HG03469 (cell line): Measurements from ENCODE around the gene WDPCP.
"Not testable (repeated sequence)": the region's sequence is repeated elsewhere in the genome, so short reads cannot be mapped to it uniquely, and the experiment has no call there.

ENCODE experiments used
- ATAC-seq: cut with Tn5 transposase; IDR thresholded peaks from one replicate; pipeline ENCODE4 v1.9.1; 2021; ENCODE audit warnings: mild to moderate bottlenecking, moderate library complexity, moderate number of reproducible peaks; ENCODE audit not compliant: unreplicated experiment

The WDPCP gene

DNA sequence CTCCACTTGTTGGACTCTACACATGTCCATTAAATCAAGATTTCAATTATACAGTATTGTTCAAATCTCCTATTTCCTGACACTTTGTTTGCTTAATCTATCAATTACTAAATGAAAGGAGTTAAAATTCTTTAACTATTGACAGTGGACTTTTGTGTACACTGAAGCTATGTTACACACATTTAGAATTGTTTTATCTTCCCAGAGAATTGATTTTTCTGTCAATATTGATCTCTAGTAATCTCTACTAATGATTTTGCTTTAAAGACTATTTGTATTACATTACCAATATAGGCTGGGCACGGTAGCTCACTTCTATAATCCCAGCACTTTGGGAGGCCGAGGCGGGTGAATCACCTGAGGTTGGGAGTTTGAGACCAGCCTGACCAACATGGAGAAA is 215.7 kb downstream of the WDPCP start:
- ATAC-seq, result no peak

DNA sequence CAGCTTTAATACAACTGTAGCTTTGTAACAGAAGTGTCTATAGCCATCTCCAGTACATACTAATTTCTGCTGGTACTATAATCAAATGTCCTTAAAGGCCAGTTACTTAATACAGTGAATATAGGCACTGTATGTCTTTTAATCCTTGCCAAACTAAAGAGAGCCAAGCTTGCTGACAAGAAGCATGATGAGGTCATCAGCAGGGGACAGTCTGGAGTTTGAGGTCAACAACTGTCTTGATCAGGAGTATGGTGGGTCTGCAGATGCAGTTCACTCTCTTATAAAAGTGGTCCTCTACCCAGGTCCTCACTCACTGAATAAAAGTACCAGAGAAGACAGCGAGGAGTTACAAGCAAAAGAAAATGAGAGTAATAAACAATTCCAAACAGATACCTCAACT is 219.1 kb downstream of the WDPCP start:
- no peak for ATAC-seq

DNA sequence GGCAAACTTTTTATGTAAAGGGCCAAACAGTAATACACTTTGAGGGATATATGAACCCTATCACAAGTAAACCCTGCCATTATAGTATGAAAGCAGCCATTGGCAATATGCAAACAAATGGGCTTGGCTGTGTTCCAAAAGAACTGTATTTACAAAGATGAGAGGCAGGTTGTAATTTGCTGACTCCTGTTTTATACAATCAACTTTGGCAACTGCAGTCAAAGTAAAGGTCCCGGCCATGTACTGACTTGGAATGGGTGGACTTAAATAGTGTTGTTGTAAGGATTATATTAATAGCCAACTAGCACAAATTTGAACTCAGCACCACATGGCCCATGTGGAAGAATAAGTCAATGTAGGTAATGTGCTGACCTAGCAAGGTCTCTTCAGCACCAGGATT is 223.4 kb downstream of the WDPCP start:
- ATAC-seq, result no peak

DNA sequence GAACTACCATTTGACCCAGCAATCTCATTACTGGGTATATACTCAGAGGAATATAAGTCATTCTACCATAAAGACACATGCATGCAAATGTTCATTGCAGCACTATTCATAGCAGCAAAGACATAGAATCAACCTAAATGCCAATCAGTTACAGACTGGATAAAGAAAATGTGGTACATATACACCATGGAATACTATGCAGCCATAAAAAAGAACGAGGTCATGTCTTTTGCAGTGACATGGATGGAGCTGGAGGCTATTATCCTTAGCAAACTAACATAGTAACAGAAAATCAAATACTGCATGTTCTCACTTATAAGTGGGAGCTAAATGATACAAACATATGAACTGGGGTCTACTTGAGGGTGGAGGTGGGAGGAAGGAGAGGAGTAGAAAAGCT is 230.6 kb downstream of the WDPCP start:
- not testable (repeated sequence) for ATAC-seq

DNA sequence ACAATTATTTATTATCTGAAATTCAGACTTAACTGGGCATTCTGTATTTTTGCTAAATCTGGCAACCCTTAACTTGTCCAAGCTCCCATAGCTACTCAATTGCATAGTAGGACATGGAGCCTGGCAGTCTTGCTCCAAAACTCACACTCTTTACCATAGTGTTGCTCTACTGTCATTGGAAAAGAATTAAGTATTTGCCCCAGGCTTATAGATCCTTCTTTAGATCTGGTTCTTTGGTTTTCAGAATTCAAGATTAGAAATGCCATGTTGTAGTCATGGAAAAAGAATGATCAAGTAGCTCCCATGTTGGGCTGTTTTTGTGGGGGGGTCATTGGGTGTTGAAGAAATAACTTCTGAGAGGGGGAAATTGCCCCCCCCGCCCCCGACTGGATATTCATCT is 240.9 kb downstream of the WDPCP start:
- no peak for ATAC-seq

DNA sequence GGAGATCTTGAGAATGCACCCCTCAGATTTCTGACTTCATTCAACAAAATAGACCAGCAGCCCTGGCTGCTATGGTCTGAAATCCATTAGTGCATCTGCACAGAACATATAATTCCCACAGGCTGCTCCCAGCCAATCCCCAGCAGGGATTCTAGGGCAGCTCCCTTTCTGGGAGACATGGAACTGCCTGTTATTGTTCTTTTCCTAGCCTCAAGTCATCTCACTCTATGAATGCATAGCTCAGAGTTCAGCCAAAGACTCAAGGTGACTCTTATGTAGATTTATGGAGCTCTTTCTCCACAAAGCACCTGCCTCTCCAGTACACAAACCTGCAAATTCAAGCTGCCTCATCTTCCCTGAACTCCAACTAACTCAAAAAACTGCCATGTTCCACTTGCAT is 241.9 kb downstream of the WDPCP start:
- no peak for ATAC-seq

DNA sequence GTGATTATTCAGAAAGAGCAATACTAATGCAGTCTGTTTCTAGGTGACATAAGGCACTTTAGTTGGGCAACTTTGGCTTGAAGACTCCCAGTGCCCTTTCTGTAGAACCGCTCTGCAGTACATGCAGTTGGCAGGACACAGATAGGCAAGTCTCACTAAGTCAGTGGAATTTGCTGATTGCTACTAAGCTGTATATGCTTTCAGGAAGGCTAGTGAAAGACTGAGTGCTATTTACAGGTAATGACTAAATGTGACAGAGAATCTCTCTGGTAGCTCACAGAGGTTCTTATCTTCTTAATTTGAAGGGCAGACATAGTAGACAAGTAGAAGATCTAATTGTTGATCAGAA is 243.0 kb downstream of the WDPCP start:
- ATAC-seq, result no peak

DNA sequence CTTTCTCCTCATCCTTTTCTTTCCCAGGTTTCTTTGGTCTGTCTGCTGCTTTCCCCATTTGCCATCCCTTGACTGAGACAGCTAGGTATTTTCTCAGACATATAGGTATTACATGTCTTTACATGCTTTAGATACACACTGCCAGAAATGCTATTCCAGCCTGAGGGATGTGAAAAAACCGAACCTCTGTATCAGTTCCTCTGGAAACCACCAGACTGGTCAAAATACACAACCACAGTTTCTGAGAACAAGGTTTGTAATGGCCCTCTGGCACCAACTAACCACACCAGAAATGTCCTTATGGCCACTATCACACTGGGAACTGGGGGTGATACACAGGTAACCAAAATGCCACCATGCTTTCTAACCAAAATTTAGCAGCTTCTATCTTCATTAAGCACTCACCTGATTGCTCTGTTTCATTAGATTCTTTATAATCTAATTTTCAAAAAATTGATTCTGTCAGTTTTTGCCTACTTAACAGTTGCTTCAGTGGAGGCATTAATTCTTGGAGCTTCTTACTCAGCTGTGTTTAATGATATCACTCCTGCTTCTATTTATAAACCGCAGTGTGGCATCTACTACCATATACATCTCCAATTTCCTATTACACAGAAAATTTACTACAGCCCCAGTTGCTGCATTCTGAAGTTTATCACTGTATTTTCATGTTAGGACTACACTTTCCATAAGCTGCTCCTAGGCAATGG is 243.5 kb downstream of the WDPCP start:
- no peak for ATAC-seq

DNA sequence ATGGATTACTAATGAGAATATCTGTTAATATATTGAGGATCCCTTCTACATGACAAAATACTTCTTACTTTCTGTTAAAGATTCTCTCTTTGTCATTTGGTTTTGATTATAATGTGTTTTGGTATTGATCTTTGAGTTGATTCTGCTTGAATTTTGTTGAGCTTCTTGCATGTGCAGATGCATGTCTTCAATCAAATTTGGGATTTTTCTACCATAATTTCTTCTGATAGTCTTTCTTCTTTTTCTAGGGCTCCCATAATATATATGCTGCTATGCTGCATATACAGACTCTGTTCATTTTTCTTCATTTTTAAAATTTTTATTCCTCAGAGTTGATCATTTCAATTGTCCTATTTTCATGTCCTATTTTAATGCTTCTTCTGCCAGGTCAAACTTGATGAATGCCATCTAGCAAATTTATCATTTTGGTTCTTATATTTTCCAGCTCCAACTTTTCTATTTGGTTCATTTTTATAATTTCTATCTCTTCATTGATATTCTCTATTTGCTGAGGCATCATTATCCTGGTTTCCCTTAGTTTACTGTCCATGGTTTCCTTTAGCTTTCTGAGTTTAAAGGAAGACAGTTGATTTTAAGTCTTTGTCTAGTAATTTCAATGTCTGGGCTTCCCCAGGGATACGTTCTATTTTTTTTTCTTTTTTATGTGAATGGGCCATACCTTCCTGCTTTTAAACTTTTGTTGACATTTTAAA is 244.7 kb downstream of the WDPCP start:
- ATAC-seq, result no peak

DNA sequence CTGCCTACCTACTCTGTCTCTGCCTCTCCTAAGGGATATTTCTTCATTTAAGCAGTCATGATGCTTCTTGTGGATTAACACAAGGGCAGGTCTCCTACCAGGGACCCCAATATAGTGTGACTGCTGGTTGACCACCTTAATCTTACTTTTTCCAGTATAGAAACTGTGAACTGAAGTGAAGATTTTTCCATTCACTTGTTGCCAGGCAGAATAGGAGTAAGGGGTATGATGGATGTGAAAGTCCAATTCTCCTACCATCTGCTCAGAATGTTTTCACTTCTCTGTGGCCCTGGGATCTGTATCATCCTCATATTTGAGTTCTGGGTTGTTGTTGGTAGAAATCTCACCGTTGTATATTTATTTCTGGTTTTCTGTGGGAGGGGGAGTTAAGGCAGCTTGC is 247.8 kb downstream of the WDPCP start:
- no peak for ATAC-seq

DNA sequence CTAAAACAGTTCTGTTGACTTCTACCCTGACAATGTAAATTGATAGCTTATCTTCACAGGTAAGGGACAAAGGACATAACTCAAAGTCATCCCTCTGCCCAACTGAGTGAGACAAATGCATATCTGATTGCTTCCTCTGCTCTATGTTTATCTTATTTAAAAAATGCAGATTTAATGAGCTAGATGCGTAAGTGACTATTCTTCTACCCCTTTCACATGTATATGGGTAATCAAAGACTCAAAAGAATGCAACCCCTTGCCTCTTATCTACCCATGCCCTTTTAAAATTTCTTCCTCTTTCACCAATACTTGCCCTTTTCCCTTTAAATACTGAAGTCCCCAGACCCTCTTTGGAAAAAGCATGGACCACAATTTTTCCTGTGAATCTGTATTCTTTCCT is 253.4 kb downstream of the WDPCP start:
- no peak for ATAC-seq

DNA sequence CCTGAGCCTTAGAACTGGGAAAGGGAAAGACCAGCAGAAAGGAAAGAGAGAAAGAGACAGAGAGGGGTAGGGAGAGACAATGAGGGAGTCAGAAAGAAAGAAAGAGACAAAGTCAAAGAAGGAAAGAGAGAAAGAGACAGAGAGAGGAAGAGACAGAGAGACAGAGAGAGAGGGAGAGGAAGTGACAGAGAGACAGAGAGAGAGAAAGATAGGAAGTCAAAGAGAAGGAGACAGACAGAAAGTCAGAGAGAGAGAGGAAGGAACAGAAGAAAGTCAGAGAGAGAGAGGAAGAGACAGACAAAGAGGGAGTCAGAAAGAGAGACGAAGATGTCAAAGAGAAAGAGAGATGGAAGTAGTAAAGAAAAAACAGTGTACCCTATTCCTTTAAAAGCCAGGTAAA is 261.8 kb downstream of the WDPCP start:
- no peak for ATAC-seq

DNA sequence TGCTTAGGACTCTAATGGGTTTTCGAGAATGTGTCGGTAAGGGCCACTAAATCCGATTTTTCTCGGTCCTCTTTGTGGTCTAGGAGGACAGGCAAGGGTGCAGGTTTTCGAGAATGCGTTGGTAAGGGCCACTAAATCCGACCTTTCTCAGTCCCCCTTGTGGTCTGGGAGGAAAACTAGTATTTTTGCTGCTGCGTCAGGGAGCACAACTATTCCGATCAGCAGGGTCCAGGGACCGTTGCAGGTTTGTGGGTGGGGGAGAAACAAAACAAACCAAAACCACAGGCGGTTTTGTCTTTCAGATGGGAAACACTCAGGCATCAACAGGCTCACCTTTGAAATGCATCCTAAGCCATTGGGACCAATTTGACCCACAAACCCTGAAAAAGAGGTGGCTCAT is 264.6 kb downstream of the WDPCP start:
- not testable (repeated sequence) for ATAC-seq

DNA sequence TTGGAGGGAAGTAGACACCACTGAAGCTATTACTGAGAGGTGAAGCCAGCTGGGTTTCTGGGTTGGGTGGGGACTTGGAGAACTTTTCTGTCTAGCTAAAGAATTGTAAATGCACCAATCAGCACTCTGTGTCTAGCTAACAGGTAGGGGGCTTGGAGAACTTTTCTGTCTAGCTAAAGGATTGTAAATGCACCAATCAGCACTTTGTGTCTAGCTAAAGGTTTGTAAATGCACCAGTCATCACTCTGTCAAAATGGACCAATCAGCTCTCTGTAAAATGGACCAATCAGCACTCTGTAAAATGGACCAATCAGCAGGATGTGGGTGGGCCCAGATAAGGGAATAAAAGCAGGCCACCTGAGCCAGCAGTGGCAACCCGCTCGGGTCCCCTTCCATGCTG is 266.3 kb downstream of the WDPCP start:
- not testable (repeated sequence) for ATAC-seq

DNA sequence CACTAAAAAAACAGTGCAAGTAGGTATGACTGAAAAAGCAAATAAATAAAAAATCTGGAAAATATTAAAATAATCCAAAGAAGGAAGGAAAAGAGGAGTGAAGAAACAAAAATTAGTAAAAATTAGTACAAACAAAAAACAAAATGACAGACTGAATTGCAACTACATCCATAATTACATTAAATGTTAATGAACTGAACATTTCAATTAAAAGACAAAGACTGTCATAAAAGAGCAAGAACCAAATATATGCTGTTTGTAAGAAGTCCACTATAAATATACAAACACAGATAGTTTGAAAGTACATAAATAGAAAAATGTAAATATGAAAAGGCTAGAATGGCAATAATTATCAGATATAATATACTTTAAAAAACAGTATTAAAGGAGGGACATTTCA is 267.6 kb downstream of the WDPCP start:
- no peak for ATAC-seq

DNA sequence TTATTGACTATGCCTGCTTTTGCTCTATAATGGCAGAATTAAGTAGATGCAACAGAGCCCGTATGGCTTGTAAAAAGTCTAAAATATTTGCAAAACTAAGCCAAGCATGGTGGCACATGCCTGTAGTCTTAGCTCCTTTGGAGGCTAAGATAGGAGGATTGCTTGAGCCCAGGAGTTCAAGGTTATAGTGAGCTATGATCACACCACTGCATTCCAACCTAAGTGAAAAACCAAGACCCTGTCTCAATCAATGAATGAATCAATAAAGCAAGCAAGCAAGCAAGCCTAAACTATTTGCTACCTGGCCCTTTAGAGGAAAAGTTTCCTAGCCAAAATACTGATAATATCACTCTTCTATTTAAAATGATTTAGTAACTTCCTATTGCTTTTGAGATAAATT is 277.7 kb downstream of the WDPCP start:
- no peak for ATAC-seq

DNA sequence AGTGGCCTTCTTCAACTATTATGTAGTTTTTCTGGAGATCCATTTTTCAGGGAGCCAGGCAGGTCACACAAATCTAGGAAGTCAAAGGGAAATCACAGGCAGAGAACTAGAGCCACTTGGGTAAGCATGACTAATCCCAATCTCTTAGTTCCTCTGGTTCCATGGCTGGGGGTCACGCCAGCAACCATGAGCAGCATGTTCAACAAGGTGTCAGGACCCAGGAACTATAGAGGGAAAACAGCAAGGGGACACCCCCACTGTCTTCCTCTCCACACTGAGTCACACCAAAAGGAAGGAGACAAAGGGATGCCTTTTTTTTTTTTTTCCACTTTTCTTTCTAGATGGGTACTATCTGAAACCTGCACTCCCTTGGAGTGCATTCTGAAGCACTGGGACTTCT is 286.8 kb downstream of the WDPCP start:
- ATAC-seq, result no peak

DNA sequence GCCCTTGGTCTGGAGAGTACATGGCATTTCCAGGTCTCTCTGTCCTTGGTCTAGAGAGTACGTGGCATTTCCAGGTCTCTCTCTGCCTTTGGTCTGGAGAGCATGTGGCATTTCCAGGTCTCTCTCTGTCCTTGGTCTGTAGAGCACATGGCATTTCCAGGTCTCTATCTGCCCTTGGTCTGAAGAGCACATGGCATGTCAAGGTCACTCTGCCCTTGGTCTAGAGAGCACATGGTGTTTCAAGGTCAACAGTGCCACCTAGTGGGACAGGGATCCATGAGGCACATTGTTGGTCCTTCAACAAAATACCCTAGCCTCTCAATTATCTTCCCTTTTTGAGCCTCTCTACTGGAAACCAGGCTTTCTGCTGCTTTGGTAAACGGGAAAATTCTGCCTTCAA is 287.4 kb downstream of the WDPCP start:
- ATAC-seq, result no peak

DNA sequence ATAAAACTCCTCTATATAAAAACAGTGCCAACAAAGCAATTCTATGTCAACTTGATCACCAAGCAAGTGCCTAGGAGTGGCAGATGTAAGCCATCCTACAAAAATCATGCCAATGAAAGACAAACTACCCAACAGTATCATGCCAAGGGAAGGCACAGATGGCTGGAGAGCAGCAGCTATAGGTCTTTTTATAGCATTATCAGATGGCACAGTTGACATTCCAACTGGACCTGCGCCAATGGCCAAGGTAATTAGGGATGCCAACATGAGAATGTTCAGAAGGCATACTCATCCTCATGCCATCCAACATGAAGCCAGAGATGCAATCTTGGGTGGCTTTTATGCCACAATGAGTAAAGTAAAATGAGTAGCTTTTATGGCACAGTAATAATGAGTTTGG is 300.3 kb downstream of the WDPCP start:
- ATAC-seq, result no peak

DNA sequence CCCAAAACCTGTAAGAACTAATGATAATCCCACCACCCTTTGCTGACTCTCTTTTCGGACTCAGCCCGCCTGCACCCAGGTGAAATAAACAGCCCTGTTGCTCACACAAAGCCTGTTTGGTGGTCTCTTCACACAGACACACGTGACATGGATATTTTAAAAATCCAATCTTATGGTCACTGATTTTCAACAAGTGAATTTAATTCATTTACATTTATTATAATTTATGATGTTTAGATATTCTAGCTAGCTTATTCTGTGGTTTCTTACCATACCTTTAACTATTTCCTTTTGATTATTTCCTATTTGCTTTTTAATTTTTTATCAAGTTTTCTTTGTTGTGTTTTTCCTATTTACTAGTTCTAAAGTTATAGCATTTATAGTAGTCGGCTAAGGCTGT is 301.8 kb downstream of the WDPCP start:
- ATAC-seq, result not testable (repeated sequence)

DNA sequence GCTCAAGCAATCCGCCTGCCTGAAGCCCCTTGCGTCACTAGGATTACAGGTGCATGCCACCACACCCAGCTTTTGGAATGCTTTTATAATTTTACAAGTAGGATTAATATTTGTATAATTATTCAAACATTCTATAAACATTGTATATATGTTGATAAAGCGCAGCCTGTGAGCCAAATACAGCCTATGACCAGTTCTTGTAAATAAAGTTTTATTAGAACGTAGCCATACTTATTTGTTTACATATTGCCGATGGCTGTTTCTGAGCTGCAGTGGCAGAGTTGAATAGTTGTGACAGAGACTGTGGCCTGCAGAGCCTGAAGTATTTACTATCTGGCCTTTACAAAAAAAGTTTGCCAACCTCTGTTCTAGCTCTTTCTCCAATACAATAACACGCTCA is 305.0 kb downstream of the WDPCP start:
- no peak for ATAC-seq

DNA sequence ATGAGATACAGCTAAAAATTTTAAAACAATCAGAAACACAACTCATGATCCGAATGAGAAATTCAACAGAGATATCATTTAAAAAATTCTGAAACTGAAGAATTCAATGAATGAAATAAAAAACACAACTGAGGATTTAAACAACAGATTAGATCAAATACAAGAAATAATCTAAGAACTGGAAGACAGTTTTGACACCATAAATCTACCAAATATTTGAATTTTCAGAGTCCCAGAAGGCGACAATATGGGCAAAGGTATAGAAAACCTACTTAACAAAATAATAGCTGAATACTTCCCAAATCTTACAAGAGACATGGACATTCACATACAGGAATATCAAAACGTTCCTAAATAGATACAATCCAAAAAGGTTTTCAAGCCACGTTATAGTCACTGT is 315.7 kb downstream of the WDPCP start:
- no peak for ATAC-seq

DNA sequence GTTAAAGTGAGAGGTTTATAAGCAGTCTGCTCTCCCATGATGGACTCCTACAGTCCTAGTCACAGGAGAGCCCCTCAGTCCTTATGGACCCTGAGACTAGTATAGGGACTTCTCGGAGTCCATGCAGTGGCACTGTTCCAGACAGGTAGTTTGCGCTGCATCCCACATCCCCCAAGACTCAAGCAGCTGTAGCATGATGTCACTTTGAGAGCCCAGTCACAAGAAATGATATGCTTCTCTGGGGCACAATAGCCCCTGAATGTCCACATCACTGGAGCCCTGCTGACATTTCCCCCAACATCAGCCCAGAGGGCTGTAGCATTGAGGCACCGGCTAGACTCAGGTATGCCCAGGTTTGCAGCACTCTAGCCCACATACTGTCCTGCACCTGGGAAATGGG is 317.6 kb downstream of the WDPCP start:
- ATAC-seq, result no peak
